Transverse colon (tissue), 4 donors: ENCODE data around the gene SVIL. TPM values are rescaled to one million over a fixed set of nuclear protein-coding genes. Genes with fewer than 3 reads are reported as not detected.
"Not testable (repeated sequence)": the region's sequence is repeated elsewhere in the genome, so short reads cannot be mapped to it uniquely, and the experiment has no call there.

Experiments
- DNase-seq: peaks from one replicate; pipeline ENCODE4 v3.0.0-alpha.2; 2019
- H3K27ac ChIP-seq, 4 donors: fragments of 200-600 bp; sonication (generic); 2 replicates each; pipeline ENCODE4 v1.5.1; 2016 to 2018; ENCODE audit warnings: inconsistent platforms in 4 of 4
- H3K27me3 ChIP-seq: fragments of 200-600 bp; sonication (generic); 2 replicates; pipeline ENCODE4 v1.5.1; 2017; ENCODE audit warnings: inconsistent platforms
- H3K36me3 ChIP-seq, 4 donors: fragments of 200-600 bp; sonication (generic); 2 replicates each; pipeline ENCODE4 v1.5.1; 2017 to 2019; ENCODE audit warnings: inconsistent platforms in 4 of 4
- H3K4me1 ChIP-seq, 4 donors: fragments of 200-600 bp; sonication (generic); 2 replicates each; pipeline ENCODE4 v1.5.1; 2017 to 2020; ENCODE audit warnings: inconsistent platforms in 4 of 4
- H3K4me3 ChIP-seq, 4 donors: fragments of 200-600 bp; sonication (generic); 1 replicate in 1 of 4; 2 replicates in 3 of 4; pipeline versions ENCODE4 v1.5.1 to v1.6.1; 2017 to 2019; ENCODE audit warnings: inconsistent platforms in 4 of 4
- H3K9me3 ChIP-seq, 2 donors: fragments of 200-600 bp; sonication (generic); 2 replicates each; pipeline ENCODE4 v1.5.1; 2017 to 2019; ENCODE audit warnings: inconsistent platforms in 2 of 2
- EP300 ChIP-seq: sonication (generic); formaldehyde crosslinking; IDR thresholded peaks from one replicate; pipeline ENCODE4 v1.6.1; 2017; ENCODE audit warnings: antibody characterized with exemption, low read depth
- POLR2A ChIP-seq: fragments of 450-650 bp; IDR thresholded peaks from one replicate; pipeline ENCODE4 v1.6.1; 2016; ENCODE audit warnings: antibody characterized with exemption, mild to moderate bottlenecking, moderate library complexity
- POLR2AphosphoS5 ChIP-seq, 3 donors: sonication (generic); formaldehyde crosslinking; IDR thresholded peaks; one replicate each; pipeline ENCODE4 v1.6.1; 2016; ENCODE audit warnings: antibody characterized with exemption in 3 of 3
- WGBS, 2 donors: methylation state at CpG; one replicate each; pipeline ENCODE4 v1.1.5; 2018; ENCODE audit warnings: low coverage in 1 of 2; 5-methylcytosine and 5-hydroxymethylcytosine counted together
- in situ Hi-C, 4 donors: fragments of 200-750 bp; cut with MboI; loops; one replicate each; pipeline versions ENCODE4 v1.15.0 to v1.15.1; 2017; ENCODE audit warnings: low sequenced_read_pairs in 3 of 4, low pct_ligation_motif_present in 1 of 4, low pct_unique_long_range_greater_than_20kb in 1 of 4
- intact Hi-C: fragments of 100-400 bp; cut with DNase I; formaldehyde crosslinking; loops from one replicate; pipeline ENCODE4 v1.15.1; 2023; ENCODE audit warnings: low total_unique reads
- total RNA-seq, 4 donors: library from RNA; depleted of rRNA; stranded (reverse); fragments of >200 nt; gene quantifications; one replicate each; pipeline ENCODE4 v1.1.0, GENCODE V29; 2016
- TF ChIP-seq, protein P1 (sequence below), 5 experiments: fragments of 200-600 bp in 3 of 5; fragments of 450-650 bp in 2 of 5; sonication (generic) in 3 of 5; IDR thresholded peaks; 1 replicate in 2 of 5; 2 replicates in 3 of 5; pipeline ENCODE4 v1.5.1; 2016 to 2017; ENCODE audit warnings: antibody characterized with exemption in 5 of 5, inconsistent platforms in 3 of 5, mild to moderate bottlenecking in 2 of 5, moderate library complexity in 1 of 5

Gene SVIL
- total RNA-seq, 4 donors from 2014 or later = 146 to 192 (median 156) TPM

DNA sequence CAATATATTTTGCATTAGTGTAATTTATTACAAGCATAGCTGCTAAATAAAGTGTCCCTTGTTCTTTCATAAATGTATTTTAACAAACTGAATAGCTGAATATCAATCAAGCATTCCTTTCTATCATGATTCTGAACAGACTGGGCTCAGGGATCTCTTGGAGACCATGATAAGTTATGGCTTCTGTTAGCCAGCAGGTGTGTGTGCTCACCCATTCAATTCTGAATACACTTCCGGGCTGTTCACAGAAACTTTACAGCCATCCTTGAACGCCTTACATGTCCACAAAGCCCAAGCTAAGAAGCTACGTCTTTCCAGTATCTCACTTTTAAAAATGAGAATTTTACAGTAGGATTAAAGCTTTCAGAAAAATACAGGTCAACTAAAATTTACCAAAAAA lies 115.1 kb downstream of the SVIL start:
- peaks cover 0 to 37% (median 14%) of the 10 kb centered on the region in 4 donors for H3K4me1 ChIP-seq

DNA sequence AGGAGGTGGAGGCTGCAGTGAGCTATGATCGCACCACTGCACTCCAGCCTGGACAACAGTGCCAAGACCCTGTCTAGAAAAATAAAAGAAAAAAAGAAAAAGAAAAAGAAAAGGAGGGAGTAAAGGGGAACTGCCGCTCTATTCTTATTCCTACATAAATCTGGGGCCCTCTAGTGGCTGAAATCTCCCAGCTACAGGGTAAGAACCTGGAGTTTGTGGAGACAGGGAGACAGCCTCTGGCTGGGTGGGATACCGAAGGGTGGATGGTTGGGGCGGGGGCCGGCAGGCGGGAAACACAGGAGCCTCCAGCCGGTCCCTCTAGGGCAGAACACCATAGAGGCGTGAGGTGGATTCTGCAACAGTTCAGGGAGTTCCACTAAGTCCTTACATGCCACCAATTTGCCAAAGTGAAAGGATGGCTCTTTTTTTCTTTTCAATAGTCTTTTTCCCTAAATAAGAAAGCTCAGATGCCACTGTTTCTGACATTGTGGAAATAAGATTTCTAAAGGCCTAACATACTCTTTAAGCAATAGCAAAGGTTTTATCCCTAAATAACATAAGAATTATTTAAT lies 117.3 kb downstream of the SVIL start:
- in situ Hi-C loops (loop anchor here in 3 of 4 donors (10.0 to 25.0 kb wide), 3 partner anchors 220 to 1157 kb away; no protein-coding TSS in a partner anchor), intact Hi-C loops (no loop called here)
- H3K27ac ChIP-seq = peak overlapping the region; percentile 0 to 77 (median 44)
- H3K4me1 ChIP-seq = peaks cover 0 to 21% (median 2%) of the 10 kb centered on the region in 4 donors
- H3K4me3 ChIP-seq = no peak overlapping the region
- WGBS, 2 donors = 67% methylated on average over 5 to 8 of the region's 8 CpGs
- TF ChIP-seq, protein P1, sequence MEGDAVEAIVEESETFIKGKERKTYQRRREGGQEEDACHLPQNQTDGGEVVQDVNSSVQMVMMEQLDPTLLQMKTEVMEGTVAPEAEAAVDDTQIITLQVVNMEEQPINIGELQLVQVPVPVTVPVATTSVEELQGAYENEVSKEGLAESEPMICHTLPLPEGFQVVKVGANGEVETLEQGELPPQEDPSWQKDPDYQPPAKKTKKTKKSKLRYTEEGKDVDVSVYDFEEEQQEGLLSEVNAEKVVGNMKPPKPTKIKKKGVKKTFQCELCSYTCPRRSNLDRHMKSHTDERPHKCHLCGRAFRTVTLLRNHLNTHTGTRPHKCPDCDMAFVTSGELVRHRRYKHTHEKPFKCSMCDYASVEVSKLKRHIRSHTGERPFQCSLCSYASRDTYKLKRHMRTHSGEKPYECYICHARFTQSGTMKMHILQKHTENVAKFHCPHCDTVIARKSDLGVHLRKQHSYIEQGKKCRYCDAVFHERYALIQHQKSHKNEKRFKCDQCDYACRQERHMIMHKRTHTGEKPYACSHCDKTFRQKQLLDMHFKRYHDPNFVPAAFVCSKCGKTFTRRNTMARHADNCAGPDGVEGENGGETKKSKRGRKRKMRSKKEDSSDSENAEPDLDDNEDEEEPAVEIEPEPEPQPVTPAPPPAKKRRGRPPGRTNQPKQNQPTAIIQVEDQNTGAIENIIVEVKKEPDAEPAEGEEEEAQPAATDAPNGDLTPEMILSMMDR (IDR thresholded peaks at IDR 0.05) = peak; percentile 29 to 56 (median 45)
- TF ChIP-seq EP300 (no peak), POLR2AphosphoS5 (IDR thresholded peaks at IDR 0.05) (no peak), POLR2A (no peak)
- no peaks in the 10 kb centered on the region for H3K27me3 ChIP-seq
- DNase-seq = peak; percentile 26
- peaks cover 0 to 22% (median 11%) of the 10 kb centered on the region in 4 donors for H3K36me3 ChIP-seq
- no peaks in the 10 kb centered on the region for H3K9me3 ChIP-seq

More for the DNA sequence above, 115.1 kb downstream of the SVIL start:
- no peak for DNase-seq
- Histone ChIP-seq H3K27me3 (no peaks in the 10 kb centered on the region), H3K4me3 (no peak overlapping the region), H3K36me3 (peaks cover 0 to 34% (median 17%) of the 10 kb centered on the region in 4 donors), H3K9me3 (no peaks in the 10 kb centered on the region), H3K27ac (peak overlapping the region; percentile 19 to 29 (median 25))
- intact Hi-C loops = no loop called here
- TF ChIP-seq, protein P1 (IDR thresholded peaks at IDR 0.05) = peak in 4 of 5 experiments; percentile 10 to 41 (median 22)
- TF ChIP-seq EP300 = no peak
- 30 to 43% methylated on average over 3 of the region's 3 CpGs for WGBS, 2 donors
- in situ Hi-C loops = loop anchor here in 3 of 4 donors (10.0 to 25.0 kb wide), 3 partner anchors 218 to 1155 kb away; no protein-coding TSS in a partner anchor

DNA sequence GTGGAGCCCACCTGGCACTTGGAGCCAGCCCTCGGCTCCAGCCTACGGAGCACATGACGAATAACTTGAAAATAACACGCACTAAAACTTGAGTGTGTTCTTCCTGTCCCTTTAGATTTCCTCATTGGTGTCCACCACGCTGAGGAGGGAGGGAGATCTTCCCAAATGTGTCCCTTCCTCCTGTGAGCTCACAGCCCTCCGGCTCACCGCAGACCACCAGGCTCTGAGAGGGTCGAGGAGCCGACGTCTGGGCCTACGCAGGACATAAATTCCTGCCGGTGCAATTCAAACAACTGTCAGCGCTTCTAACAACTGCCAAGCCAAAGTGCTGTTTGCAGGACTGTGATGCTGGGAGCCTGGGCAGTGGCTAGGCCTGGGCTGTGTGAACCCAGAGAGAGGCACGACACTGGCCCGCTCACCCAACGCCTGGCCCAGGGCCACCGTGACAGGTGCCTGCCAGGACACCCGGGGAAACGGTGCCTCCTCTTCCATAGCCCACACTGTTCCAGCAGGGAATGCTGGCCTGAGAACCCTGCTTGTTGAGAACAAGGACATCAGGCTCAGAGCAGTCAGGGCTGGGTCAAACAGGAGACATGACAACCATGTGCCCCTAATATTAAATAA lies 118.3 kb downstream of the SVIL start:
- WGBS, 2 donors = 63% methylated on average over 19 of the region's 19 CpGs; no CpG with 5 or more reads in 1 of the 2 donors
- in situ Hi-C loops = loop anchor here in 3 of 4 donors (10.0 to 25.0 kb wide), 3 partner anchors 221 to 1158 kb away; no protein-coding TSS in a partner anchor
- intact Hi-C loops = not testable (repeated sequence)

DNA sequence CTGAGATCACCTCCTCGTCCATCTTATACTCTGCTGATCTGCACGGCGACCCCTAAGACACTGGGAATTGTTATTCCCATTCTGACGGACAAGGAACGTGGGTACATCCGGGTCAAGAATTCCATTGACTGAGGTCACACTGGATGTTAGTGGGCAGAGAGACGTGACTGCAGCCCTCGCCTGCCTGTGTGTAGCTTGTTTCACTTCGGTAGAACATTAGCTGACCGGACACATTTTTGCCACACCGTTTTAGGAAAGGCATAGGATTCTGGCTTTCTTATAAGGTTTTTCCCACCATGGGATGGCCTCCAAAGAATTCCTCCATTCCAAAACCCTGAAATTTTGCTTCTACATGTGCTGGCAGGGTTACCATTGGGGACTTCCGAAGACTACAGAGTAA lies 118.9 kb downstream of the SVIL start:
- Histone ChIP-seq H3K27ac (peak overlapping the region; percentile 0 to 51 (median 30)), H3K4me1 (peaks cover 0 to 18% (median 0%) of the 10 kb centered on the region in 4 donors), H3K36me3 (peaks cover 0 to 23% (median 7%) of the 10 kb centered on the region in 4 donors)
- 72% methylated on average over 12 of the region's 12 CpGs; no CpG with 5 or more reads in 1 of the 2 donors for WGBS, 2 donors
- H3K27me3 ChIP-seq, intact Hi-C loops, DNase-seq, H3K9me3 ChIP-seq, H3K4me3 ChIP-seq: not testable (repeated sequence)
- in situ Hi-C loops = loop anchor here in 3 of 4 donors (10.0 to 25.0 kb wide), 3 partner anchors 221 to 1159 kb away; no protein-coding TSS in a partner anchor

More for the DNA sequence above, 118.3 kb downstream of the SVIL start:
- Histone ChIP-seq H3K4me1 (peaks cover 0 to 20% (median 0%) of the 10 kb centered on the region in 4 donors), H3K36me3 (peaks cover 0 to 23% (median 9%) of the 10 kb centered on the region in 4 donors), H3K27ac (peak overlapping the region; percentile 0 to 77 (median 44))
- not testable (repeated sequence) for H3K27me3 ChIP-seq, DNase-seq, H3K4me3 ChIP-seq, H3K9me3 ChIP-seq

DNA sequence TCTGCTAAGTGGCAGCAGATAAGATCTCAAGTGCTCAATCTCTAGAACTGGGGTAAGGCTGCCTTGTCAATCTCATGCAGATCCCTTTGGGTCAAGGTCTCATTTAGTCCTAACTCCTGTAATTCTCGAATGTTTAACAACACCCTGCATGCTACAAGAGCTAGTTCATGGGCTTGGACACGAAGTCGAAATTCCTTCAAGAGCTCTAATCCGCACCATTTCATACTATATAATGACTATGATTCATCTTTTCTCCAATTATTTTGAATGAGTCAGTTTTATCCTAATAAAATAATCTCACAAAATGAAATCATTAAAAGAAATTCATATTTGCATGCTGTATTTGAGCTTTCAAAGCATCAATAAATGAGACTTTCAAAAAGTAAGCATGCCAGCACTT lies 119.7 kb downstream of the SVIL start:
- H3K27me3 ChIP-seq, DNase-seq, H3K9me3 ChIP-seq, intact Hi-C loops, H3K4me3 ChIP-seq: not testable (repeated sequence)
- in situ Hi-C loops = loop anchor here in 3 of 4 donors (10.0 to 25.0 kb wide), 3 partner anchors 222 to 1160 kb away; no protein-coding TSS in a partner anchor
- H3K36me3 ChIP-seq = peaks cover 0 to 23% (median 7%) of the 10 kb centered on the region in 4 donors
- peaks cover 0 to 17% (median 0%) of the 10 kb centered on the region in 4 donors for H3K4me1 ChIP-seq
- H3K27ac ChIP-seq = peak overlapping the region in 2 of 4 donors; percentile 25 to 51
- WGBS, 2 donors = 44 to 78% methylated on average over 2 to 3 of the region's 4 CpGs
